Nephron progenitor cell (in vitro differentiated cells): ENCODE results near the gene C19orf25.

Source experiments
- DNase-seq: peaks from one replicate; pipeline ENCODE4 v3.0.0; 2021
- H3K27ac Mint-ChIP-seq: 2 replicates; pipeline ENCODE4 v1.8.0; 2021; ENCODE audit warnings: mild to moderate bottlenecking, moderate library complexity, mixed read lengths
- H3K27me3 Mint-ChIP-seq: 2 replicates; pipeline ENCODE4 v1.8.0; 2021; ENCODE audit warnings: mild to moderate bottlenecking, low read depth, mixed read lengths; ENCODE audit not compliant: poor library complexity
- H3K36me3 Mint-ChIP-seq: 2 replicates; pipeline ENCODE4 v1.8.0; 2021; ENCODE audit warnings: low read depth, mixed read lengths
- H3K4me1 Mint-ChIP-seq: 2 replicates; pipeline ENCODE4 v1.8.0; 2021; ENCODE audit warnings: mixed read lengths
- H3K4me3 Mint-ChIP-seq: 2 replicates; pipeline ENCODE4 v1.8.0; 2021; ENCODE audit warnings: mild to moderate bottlenecking, moderate library complexity, mixed read lengths
- H3K9me3 Mint-ChIP-seq: 2 replicates; pipeline ENCODE4 v1.8.0; 2021; ENCODE audit warnings: mild to moderate bottlenecking, moderate library complexity, mixed read lengths
- TF ChIP-seq, protein P1 (sequence below): fragments of 200-600 bp; sonication (generic); IDR thresholded peaks from 2 replicates; pipeline ENCODE4 v1.5.0; 2021; ENCODE audit warnings: antibody characterized with exemption

Gene C19orf25

DNA sequence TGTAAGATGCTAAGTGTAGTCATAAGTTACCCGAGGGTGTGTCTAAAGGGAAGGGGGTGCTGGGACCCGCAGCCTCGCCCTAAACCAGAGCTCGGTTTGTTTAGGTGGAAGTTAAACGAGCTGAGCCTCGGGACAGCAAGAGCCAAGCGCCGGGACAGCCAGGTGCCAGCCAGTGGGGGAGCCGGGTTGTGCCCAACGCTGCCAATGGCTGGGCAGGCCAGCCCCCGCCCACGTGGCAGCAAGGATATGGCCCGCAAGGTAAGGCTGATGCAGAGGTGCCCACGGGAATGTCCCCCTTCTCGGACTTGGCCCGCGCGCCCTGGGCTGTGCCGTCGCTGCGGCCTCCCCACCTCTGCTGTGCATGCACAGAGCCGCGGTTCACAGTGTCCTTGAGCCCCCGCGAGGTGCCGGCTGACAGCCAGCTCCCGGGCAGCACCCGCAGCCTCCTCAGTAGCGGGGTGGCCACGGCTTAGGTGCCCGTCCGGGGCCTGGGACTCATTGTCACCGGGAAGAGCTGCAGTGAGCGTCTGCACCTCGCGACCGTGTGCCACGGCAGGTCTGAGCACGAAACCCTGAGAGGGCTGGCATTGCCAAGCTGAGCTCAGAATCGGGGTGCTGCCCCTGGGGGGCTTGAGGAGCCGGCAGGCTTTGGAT lies 50.1 kb downstream of the C19orf25 start:
- TF ChIP-seq, protein P1, sequence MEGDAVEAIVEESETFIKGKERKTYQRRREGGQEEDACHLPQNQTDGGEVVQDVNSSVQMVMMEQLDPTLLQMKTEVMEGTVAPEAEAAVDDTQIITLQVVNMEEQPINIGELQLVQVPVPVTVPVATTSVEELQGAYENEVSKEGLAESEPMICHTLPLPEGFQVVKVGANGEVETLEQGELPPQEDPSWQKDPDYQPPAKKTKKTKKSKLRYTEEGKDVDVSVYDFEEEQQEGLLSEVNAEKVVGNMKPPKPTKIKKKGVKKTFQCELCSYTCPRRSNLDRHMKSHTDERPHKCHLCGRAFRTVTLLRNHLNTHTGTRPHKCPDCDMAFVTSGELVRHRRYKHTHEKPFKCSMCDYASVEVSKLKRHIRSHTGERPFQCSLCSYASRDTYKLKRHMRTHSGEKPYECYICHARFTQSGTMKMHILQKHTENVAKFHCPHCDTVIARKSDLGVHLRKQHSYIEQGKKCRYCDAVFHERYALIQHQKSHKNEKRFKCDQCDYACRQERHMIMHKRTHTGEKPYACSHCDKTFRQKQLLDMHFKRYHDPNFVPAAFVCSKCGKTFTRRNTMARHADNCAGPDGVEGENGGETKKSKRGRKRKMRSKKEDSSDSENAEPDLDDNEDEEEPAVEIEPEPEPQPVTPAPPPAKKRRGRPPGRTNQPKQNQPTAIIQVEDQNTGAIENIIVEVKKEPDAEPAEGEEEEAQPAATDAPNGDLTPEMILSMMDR, result no peak
- no peak for DNase-seq
- H3K36me3 Mint-ChIP-seq, result peaks cover 9% of the 10 kb centered on the region
- no peaks in the 10 kb centered on the region for H3K27me3 Mint-ChIP-seq
- no peaks in the 10 kb centered on the region for H3K9me3 Mint-ChIP-seq
- no peak overlapping the region for H3K4me3 Mint-ChIP-seq
- no peak overlapping the region for H3K27ac Mint-ChIP-seq
- peaks cover 37% of the 10 kb centered on the region for H3K4me1 Mint-ChIP-seq

DNA sequence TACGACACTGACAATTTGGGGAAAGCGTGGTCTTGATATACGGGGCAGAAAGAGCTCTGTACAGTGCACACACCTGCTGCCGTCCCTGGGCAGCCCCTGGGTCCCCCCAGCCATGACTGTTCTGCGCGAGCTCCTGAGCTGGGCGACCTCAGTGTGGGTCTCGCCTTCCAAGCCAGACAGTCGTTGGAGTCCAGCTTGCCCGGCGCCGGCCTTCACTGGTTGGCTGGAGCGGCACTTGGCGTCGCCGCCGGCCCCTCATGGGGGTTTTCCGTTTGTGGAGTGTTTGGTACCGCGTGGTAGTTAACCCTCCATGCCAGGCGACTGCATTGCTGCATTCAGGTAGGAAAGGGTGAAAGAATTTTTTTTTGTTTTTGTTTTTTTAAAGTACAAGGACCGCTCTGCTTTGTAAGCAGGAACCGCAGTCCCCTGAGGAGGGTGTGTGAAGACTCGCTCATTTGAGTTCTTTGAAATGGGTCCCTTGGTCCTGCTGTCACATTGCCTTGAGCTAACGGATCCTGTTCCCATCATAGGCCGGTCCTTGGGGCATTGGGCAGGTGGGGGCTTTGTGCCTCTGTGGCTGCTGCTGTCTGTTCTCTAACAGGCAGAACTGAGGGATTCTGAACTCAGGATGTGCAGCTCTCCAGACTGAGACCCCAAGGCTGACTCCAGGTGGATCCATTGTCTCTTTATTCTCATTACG lies 51.6 kb downstream of the C19orf25 start:
- no peaks in the 10 kb centered on the region for H3K9me3 Mint-ChIP-seq
- no peaks in the 10 kb centered on the region for H3K27me3 Mint-ChIP-seq
- no peak for DNase-seq
- no peak overlapping the region for H3K27ac Mint-ChIP-seq
- peaks cover 18% of the 10 kb centered on the region for H3K36me3 Mint-ChIP-seq
- no peak overlapping the region for H3K4me3 Mint-ChIP-seq
- TF ChIP-seq, protein P1, result no peak
- H3K4me1 Mint-ChIP-seq, result peaks cover 52% of the 10 kb centered on the region

DNA sequence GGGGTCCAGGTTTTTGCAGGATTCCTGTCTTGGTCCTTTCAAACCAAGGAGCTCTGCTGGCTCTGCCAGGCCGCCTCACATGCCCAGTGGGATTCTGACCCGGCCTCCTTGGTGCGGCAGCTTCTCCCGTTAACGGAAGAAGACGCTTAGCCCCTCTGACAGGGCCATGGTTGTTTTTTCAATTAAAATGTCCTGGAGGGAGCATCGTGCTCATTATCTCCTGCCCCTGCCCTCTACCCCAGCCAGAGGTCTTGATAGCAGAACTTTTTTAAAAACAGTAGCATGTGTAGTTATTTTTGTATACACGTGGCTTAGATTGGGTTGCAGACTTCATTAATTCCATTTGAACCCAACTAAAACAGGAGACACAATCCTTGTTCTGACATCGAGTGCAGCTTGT lies 52.3 kb downstream of the C19orf25 start:
- Mint-ChIP-seq H3K4me1 (peaks cover 57% of the 10 kb centered on the region), H3K27me3 (no peaks in the 10 kb centered on the region), H3K36me3 (peaks cover 20% of the 10 kb centered on the region), H3K4me3 (no peak overlapping the region), H3K27ac (no peak overlapping the region), H3K9me3 (no peaks in the 10 kb centered on the region)
- no peak for DNase-seq
- TF ChIP-seq, protein P1, result no peak

DNA sequence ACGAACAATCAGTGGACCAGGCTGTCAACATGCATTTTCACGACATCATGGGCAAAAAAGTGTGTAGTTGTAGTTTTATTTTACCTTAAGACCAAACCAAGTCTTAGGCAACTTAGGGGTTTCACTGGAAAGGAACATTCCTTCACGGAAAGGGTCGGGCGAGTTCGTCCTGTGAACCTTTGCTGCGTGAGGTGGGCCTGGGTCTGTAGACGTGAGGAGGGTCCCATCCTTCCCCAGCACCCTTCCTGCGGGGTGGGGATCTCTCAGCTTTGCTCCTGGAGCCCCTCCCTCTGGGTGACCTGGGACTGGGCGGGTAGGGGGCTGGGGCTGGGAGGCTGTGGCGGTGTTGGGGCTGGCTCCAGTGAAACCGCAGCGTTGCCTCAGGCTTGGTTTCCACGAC lies 53.1 kb downstream of the C19orf25 start:
- peak overlapping the region; percentile 54 for H3K4me3 Mint-ChIP-seq
- peaks cover 22% of the 10 kb centered on the region for H3K36me3 Mint-ChIP-seq

DNA sequence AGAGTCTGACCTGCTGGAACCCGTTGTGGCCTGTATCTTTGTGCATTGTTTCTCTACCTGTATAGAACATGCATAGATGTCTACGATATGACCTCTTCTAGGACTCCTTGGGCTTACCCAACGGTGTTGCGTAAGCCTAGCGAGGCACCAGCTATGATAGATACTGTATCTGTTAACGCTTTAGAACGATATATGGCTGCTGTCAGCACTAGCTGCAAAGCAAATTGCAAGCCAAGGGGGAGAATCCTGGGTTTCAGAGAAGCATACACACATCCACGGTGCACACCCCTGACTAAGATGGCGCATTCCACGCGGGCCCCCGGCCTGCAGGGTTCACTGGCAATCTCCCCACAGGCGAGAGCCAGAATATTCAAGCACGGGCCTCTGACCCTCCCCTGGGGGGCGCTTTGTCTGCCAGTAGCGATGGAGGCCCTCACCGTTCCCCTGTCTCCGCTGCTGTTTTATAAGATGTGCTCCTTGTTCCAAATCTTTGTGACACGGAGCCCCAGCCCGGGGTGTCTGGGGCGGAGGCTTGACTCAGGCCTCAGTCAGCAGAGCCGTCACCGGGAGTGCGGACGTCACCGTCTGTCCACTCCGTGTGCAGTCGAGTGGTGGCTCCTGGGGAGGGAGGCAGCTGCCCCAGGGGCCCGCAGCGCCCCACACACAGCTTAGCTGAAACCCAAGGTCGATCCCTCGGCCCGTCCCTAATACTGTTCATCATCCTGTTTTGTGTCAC lies 53.7 kb downstream of the C19orf25 start:
- Mint-ChIP-seq H3K4me1 (peaks cover 69% of the 10 kb centered on the region), H3K27ac (peak overlapping the region; percentile 92), H3K9me3 (no peaks in the 10 kb centered on the region), H3K36me3 (peaks cover 26% of the 10 kb centered on the region), H3K27me3 (no peaks in the 10 kb centered on the region), H3K4me3 (peak overlapping the region; percentile 71)
- TF ChIP-seq, protein P1, result no peak
- no peak for DNase-seq

More for the DNA sequence above, 53.1 kb downstream of the C19orf25 start:
- TF ChIP-seq, protein P1, result no peak
- H3K9me3 Mint-ChIP-seq, result no peaks in the 10 kb centered on the region
- peaks cover 64% of the 10 kb centered on the region for H3K4me1 Mint-ChIP-seq
- DNase-seq, result no peak
- H3K27me3 Mint-ChIP-seq, result no peaks in the 10 kb centered on the region
- peak overlapping the region; percentile 92 for H3K27ac Mint-ChIP-seq
